HL-60 (cell line): ENCODE results near the gene KIF3A.
"Not testable (repeated sequence)": the region's sequence is repeated elsewhere in the genome, so short reads cannot be mapped to it uniquely, and the experiment has no call there.

Experiments
- DNase-seq, 2 experiments: peaks; one replicate each; pipeline ENCODE4 v3.0.0-alpha.2; 2010 to 2020; ENCODE audit warnings: low read depth in 1 of 2, low spot score in 1 of 2
- H3K27ac ChIP-seq: fragments of 250-450 bp; sonication (Bioruptor Pico); replicated peaks from 2 replicates; pipeline ENCODE4 v1.5.1; 2020; ENCODE audit warnings: mild to moderate bottlenecking, moderate library complexity
- H3K27me3 ChIP-seq: fragments of 250-450 bp; sonication (Bioruptor Pico); 2 replicates; pipeline ENCODE4 v1.5.1; 2021; ENCODE audit warnings: mild to moderate bottlenecking, moderate library complexity; ENCODE audit not compliant: insufficient read depth, poor library complexity, severe bottlenecking
- H3K4me3 ChIP-seq: replicated peaks from 2 replicates; pipeline ENCODE4 v1.5.1; 2011; ENCODE audit warnings: mild to moderate bottlenecking, control low read depth, low read length; ENCODE audit not compliant: insufficient read depth
- CTCF ChIP-seq: IDR thresholded peaks from one replicate; pipeline ENCODE4 v1.5.1; 2011; ENCODE audit warnings: low read length, control low read depth, inconsistent platforms; ENCODE audit not compliant: insufficient read depth
- GABPA ChIP-seq: IDR thresholded peaks from 2 replicates; pipeline ENCODE4 v1.6.1; 2012; ENCODE audit warnings: low read depth
- POLR2AphosphoS5 ChIP-seq: IDR thresholded peaks from 2 replicates; pipeline ENCODE4 v1.6.1; 2012; ENCODE audit warnings: low read depth
- REST ChIP-seq: IDR thresholded peaks from 2 replicates; pipeline ENCODE4 v1.6.1; 2012; ENCODE audit warnings: low read depth; ENCODE audit not compliant: insufficient replicate concordance
- SPI1 ChIP-seq: IDR thresholded peaks from 2 replicates; pipeline ENCODE4 v1.6.1; 2012; ENCODE audit warnings: low read depth, mild to moderate bottlenecking, borderline replicate concordance

KIF3A gene

DNA sequence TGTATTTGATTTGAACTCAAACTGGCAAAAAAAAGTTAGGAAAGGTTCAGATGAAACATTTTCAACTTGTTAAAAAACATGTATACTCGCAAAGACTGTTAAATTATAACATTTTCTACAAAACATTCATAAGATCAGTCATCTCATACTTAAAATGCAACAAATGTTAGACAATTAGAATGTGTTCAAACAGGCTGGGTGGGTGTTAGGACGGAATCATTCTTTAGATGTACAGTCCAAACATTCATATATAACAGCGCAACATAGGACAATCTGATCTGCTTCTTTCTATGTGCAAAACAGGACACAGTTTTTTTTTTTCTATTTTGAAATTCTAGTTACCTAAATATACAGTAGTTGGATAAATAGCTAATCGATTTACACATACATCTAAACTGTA is 41.4 kb downstream of the KIF3A start:
- Histone ChIP-seq H3K27ac (no peak overlapping the region), H3K27me3 (no peaks in the 10 kb centered on the region)
- TF ChIP-seq GABPA = no peak

GRCh38 chr5:132692632-132692967 is 44.7 kb downstream of the KIF3A start:
- no peak overlapping the region for H3K4me3 ChIP-seq
- H3K27me3 ChIP-seq = no peaks in the 10 kb centered on the region
- no peak for TF ChIP-seq POLR2AphosphoS5
- no peak for TF ChIP-seq GABPA
- DNase-seq = no peak
- no peak overlapping the region for H3K27ac ChIP-seq

More for the DNA sequence above, 41.4 kb downstream of the KIF3A start:
- no peak overlapping the region for H3K4me3 ChIP-seq
- DNase-seq = no peak

DNA sequence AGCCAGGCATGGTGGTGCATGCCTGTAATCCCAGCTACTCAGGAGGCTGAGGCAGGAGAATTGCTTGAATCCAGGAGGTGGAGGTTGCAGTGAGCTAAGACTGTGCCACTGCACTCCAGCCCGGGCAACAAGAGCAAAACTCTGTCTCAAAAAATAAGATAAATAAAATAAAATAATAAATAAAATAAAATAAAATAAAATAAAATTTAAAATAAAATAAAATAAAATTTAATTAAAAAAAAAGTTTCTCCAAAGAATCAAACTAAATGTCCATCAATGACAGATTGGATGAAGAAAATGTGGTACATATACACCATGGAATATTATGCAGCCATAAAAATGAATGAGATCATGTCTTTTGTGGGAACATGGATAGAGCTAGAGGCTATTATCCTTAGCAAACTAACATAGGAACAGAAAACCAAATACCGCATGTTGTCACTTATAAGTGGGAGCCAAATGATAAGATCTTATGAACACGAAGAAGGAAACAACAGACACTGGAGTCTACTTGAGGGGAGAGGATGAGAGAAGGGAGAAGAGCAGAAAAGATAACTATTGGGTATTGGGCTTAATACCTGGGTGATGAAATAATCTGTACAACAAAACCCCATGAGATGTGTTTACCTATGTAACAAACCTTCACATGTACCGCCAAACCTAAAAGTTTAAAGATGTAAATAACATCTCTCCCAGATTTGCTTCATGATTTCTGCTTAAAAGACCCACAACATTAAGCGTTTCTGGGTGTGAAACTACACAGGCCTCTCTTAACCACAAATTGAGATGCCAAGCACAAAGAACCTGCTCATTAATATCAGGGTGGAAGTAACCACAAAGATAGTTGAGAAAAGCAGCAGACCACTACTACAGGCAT is 45.4 kb downstream of the KIF3A start:
- H3K27me3 ChIP-seq, DNase-seq, H3K4me3 ChIP-seq, H3K27ac ChIP-seq: not testable (repeated sequence)

DNA sequence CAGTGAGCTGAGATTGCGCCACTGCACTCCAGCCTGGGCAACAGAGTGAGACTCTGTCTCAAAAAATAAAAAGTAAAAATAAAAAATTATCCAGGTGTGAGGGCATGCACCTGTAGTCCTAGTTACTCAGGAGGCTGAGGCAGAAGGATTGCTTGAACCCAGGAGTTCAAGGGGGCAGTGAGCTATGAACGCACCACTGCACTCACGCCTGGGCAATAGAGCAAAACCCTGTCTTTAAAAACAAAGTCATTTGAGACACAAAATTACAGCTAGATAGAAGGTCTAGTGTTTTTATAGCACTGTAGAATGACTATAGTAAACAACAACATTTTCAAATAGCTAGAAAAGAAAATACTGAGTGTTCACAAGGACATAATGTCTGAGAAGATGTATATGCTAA is 47.2 kb downstream of the KIF3A start:
- Histone ChIP-seq H3K27ac (no peak overlapping the region), H3K27me3 (no peaks in the 10 kb centered on the region), H3K4me3 (no peak overlapping the region)
- no peak for TF ChIP-seq CTCF
- TF ChIP-seq REST = no peak
- TF ChIP-seq POLR2AphosphoS5 = no peak
- no peak for TF ChIP-seq GABPA
- no peak for TF ChIP-seq SPI1
- DNase-seq = no peak

GRCh38 chr5:132689513-132689912 is 47.8 kb downstream of the KIF3A start:
- Histone ChIP-seq H3K4me3 (no peak overlapping the region), H3K27me3 (no peaks in the 10 kb centered on the region), H3K27ac (no peak overlapping the region)
- TF ChIP-seq REST (no peak), POLR2AphosphoS5 (no peak), SPI1 (no peak), GABPA (no peak), CTCF (no peak)
- no peak for DNase-seq
